Esophagus (tissue), 2 donors: ENCODE measurements around the gene CCDC134. TPM values are rescaled to one million over a fixed set of nuclear protein-coding genes. Genes with fewer than 3 reads are reported as not detected.

Experiments
- H3K27ac ChIP-seq, 2 donors: one replicate each; pipeline ENCODE4 v1.5.1; 2013; ENCODE audit warnings: low read depth in 2 of 2, mild to moderate bottlenecking in 2 of 2, inconsistent platforms in 1 of 2, low read length in 1 of 2, moderate library complexity in 1 of 2
- H3K27me3 ChIP-seq, 2 donors: one replicate each; pipeline ENCODE4 v1.6.1; 2013; ENCODE audit warnings: low read length in 2 of 2, control low read depth in 1 of 2, mild to moderate bottlenecking in 1 of 2; ENCODE audit not compliant: insufficient read depth in 2 of 2, control insufficient read depth in 1 of 2
- H3K36me3 ChIP-seq, 2 donors: one replicate each; pipeline ENCODE4 v1.6.1; 2013; ENCODE audit warnings: low read length in 1 of 2; ENCODE audit not compliant: control insufficient read depth in 2 of 2, insufficient read depth in 2 of 2
- H3K4me1 ChIP-seq, 2 donors: one replicate each; pipeline ENCODE4 v1.6.1; 2013; ENCODE audit warnings: low read length in 1 of 2; ENCODE audit not compliant: control insufficient read depth in 2 of 2, insufficient read depth in 2 of 2
- H3K4me3 ChIP-seq, 2 donors: one replicate each; pipeline ENCODE4 v1.5.1; 2013; ENCODE audit warnings: low read length in 2 of 2, mild to moderate bottlenecking in 2 of 2, low read depth in 1 of 2, moderate library complexity in 1 of 2
- H3K9me3 ChIP-seq, 2 donors: one replicate each; pipeline ENCODE4 v1.6.1; 2013; ENCODE audit warnings: mild to moderate bottlenecking in 2 of 2, low read depth in 1 of 2, low read length in 1 of 2, moderate library complexity in 1 of 2; ENCODE audit not compliant: control insufficient read depth in 2 of 2, insufficient read depth in 1 of 2
- WGBS, 2 donors: extraction: QIAGEN DNeasy Blood & Tissue Kit; methylation state at CpG; one replicate each; pipeline ENCODE4 v1.1.7; 2013; 5-methylcytosine and 5-hydroxymethylcytosine counted together
- polyA plus RNA-seq, 2 donors: library from polyadenylated mRNA; stranded (reverse); fragments of 200-250 nt; gene quantifications; one replicate each; pipeline ENCODE4 v1.2.3, GENCODE V29; 2013
- donor health status: healthy with polysubstance abuse.
- donor health status: Bipolar disorder and iron deficiency.

The CCDC134 gene
- polyA plus RNA-seq, 2 donors: 1.5 to 1.9 TPM

DNA sequence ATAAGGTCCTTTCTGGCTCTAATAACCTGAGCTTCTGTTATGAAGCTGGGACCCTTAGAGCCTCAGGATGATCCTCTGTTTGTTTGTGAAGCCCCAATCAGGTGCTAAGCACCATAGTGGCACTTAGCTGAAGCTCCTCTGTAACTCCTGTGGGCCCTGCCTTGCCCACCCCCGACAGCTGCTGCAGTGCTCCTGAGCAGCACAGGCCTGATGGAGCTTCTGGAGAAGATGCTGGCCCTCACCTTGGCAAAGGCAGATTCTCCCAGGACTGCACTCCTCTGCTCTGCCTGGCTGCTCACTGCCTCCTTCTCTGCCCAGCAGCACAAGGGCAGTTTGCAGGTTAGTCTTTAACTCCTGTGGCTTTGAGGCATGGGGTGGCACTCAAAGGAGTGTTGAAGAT lies 19.0 kb upstream of the CCDC134 start:
- Histone ChIP-seq H3K4me3 (peak overlapping the region in 1 of 2 donors; percentile 18), H3K36me3 (peaks cover 0 to 2% of the 10 kb centered on the region in 2 donors), H3K27me3 (no peaks in the 10 kb centered on the region), H3K27ac (peak overlapping the region; percentile 3 to 41), H3K9me3 (no peaks in the 10 kb centered on the region), H3K4me1 (no peaks in the 10 kb centered on the region)
- WGBS, 2 donors: 36 to 60% methylated on average over 1 of the region's 1 CpG

DNA sequence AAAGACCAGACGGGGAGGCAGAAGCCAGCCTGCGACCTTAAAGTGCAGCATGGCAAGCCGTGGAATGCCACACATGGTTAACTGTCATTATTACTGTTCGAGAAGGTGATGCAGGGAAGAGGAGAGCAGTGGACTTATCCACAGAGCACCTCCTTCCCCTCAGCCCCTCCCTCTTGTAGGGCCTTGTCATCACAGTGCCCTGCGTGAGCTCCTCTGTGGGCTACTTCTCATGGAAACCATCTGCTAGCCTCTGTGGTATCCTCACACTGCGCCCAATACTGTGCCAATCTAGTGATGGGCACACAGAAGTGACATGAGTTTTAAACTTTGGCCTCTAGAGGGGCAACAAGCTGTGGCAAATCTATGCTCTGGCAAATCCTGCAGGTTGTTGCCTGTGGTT lies 18.2 kb upstream of the CCDC134 start:
- H3K4me1 ChIP-seq: no peaks in the 10 kb centered on the region
- no peak overlapping the region for H3K4me3 ChIP-seq
- no peak overlapping the region for H3K27ac ChIP-seq
- no peaks in the 10 kb centered on the region for H3K9me3 ChIP-seq
- no peaks in the 10 kb centered on the region for H3K27me3 ChIP-seq
- 79 to 89% methylated on average over 6 of the region's 6 CpGs for WGBS, 2 donors
- peaks cover 0 to 2% of the 10 kb centered on the region in 2 donors for H3K36me3 ChIP-seq

DNA sequence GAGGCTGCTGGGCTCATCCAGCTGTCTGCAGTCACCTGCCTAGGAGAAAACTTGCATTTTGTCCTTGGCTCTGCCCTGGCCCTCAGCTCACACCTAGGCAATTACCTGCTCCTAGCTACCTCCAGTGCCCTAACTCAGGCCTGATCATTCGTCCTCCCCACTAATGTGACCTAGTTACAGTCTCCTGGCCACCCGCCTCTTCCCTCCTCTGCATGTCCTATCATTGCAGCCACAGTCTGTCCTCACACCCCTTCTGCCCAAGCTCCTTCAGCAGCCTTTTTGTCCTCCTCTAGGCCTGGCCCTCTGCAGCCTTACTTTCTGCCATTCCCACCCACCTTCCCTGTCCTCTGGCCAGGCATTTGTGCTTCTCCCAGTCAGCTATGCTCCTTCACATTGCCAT lies 17.7 kb upstream of the CCDC134 start:
- Histone ChIP-seq H3K9me3 (no peaks in the 10 kb centered on the region), H3K36me3 (peaks cover 0 to 2% of the 10 kb centered on the region in 2 donors), H3K27me3 (no peaks in the 10 kb centered on the region), H3K4me1 (no peaks in the 10 kb centered on the region), H3K27ac (no peak overlapping the region), H3K4me3 (no peak overlapping the region)
- 79 to 82% methylated on average over 2 of the region's 2 CpGs for WGBS, 2 donors

GRCh38 chr22:41787331-41787730 lies 13.1 kb upstream of the CCDC134 start:
- 82% methylated on average over 2 of the region's 2 CpGs for WGBS, 2 donors

GRCh38 chr22:41793871-41794270 lies 6.6 kb upstream of the CCDC134 start:
- Histone ChIP-seq H3K4me1 (no peaks in the 10 kb centered on the region), H3K36me3 (no peaks in the 10 kb centered on the region), H3K27me3 (no peaks in the 10 kb centered on the region), H3K9me3 (no peaks in the 10 kb centered on the region), H3K4me3 (no peak overlapping the region), H3K27ac (no peak overlapping the region)
- 97 to 100% methylated on average over 3 of the region's 3 CpGs for WGBS, 2 donors

More at GRCh38 chr22:41787331-41787730, 13.1 kb upstream of the CCDC134 start:
- Histone ChIP-seq H3K4me3 (no peak overlapping the region), H3K9me3 (no peaks in the 10 kb centered on the region), H3K36me3 (peaks cover 0 to 2% of the 10 kb centered on the region in 2 donors), H3K27ac (no peak overlapping the region), H3K27me3 (no peaks in the 10 kb centered on the region), H3K4me1 (no peaks in the 10 kb centered on the region)

- 98 to 100% methylated on average over 2 of the region's 2 CpGs for WGBS, 2 donors
- Histone ChIP-seq H3K4me3 (no peak overlapping the region), H3K9me3 (no peaks in the 10 kb centered on the region), H3K4me1 (peaks cover 2 to 4% of the 10 kb centered on the region in 2 donors), H3K27me3 (no peaks in the 10 kb centered on the region), H3K27ac (no peak overlapping the region), H3K36me3 (no peaks in the 10 kb centered on the region)
Measured at GRCh38 chr22:41798736-41799135, 1.7 kb upstream of the CCDC134 start.

- H3K27me3 ChIP-seq: no peaks in the 10 kb centered on the region
- no peaks in the 10 kb centered on the region for H3K9me3 ChIP-seq
- peaks cover 2 to 4% of the 10 kb centered on the region in 2 donors for H3K4me1 ChIP-seq
- no peaks in the 10 kb centered on the region for H3K36me3 ChIP-seq
- peak overlapping the region; percentile 72 to 86 for H3K27ac ChIP-seq
- WGBS, 2 donors: 14% methylated on average over 37 to 38 of the region's 38 CpGs
- H3K4me3 ChIP-seq: peak overlapping the region; percentile 76 to 85
Measured at GRCh38 chr22:41799486-41800347, 762 bp upstream of the CCDC134 start.

- H3K27ac ChIP-seq: peak overlapping the region in 1 of 2 donors; percentile 87
- no peaks in the 10 kb centered on the region for H3K9me3 ChIP-seq
- WGBS, 2 donors: 20 to 21% methylated on average over 4 of the region's 4 CpGs
- peak overlapping the region; percentile 76 to 85 for H3K4me3 ChIP-seq
- H3K36me3 ChIP-seq: no peaks in the 10 kb centered on the region
- no peaks in the 10 kb centered on the region for H3K27me3 ChIP-seq
- H3K4me1 ChIP-seq: peaks cover 2 to 4% of the 10 kb centered on the region in 2 donors
Measured at GRCh38 chr22:41801147-41801819, 804 bp downstream of the CCDC134 start.

DNA sequence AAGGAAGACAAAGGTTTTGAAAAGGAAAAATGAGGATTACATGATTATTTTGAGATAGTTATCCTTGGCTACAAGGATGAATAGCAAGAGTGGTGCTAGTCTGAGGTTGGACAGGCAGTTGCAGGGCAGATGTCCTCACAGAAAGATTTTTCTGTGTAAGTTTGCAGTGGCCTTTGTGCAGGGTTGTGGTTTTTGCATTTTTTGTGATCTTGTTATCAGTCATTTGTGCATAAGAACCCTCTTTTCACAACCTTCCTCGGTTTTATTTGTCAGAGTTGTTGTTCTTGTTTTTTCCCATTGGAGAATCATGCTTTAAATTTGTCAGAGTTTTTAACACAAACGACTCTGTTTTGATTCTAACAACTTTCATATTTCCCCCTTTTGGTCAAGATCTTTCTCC lies 1.4 kb downstream of the CCDC134 start:
- H3K27ac ChIP-seq: no peak overlapping the region
- 45 to 48% methylated on average over 2 of the region's 2 CpGs for WGBS, 2 donors
- H3K36me3 ChIP-seq: no peaks in the 10 kb centered on the region
- no peaks in the 10 kb centered on the region for H3K27me3 ChIP-seq
- no peaks in the 10 kb centered on the region for H3K9me3 ChIP-seq
- H3K4me1 ChIP-seq: peaks cover 2 to 4% of the 10 kb centered on the region in 2 donors
- H3K4me3 ChIP-seq: peak overlapping the region in 1 of 2 donors; percentile 9
